Activated naive CD8-positive, alpha-beta T cell treated with anti-CD3 and anti-CD28 coated beads, Interleukin-2, amount 10 ng/mL, durations not matched to agents 7 days and 5 days (primary cell): ENCODE results near the gene PCLAF. TPM values are rescaled to one million over a fixed set of nuclear protein-coding genes. Genes with fewer than 3 reads are reported as not detected.
"Not testable (repeated sequence)": the region's sequence is repeated elsewhere in the genome, so short reads cannot be mapped to it uniquely, and the experiment has no call there.

Experiments used
- ATAC-seq: fragments of 150-1000 bp; cut with Tn5 transposase; one replicate; pipeline ENCODE4 v1.10.0; 2021; ENCODE audit warnings: low read depth, moderate library complexity
- POLR2A ChIA-PET: fragments of 350-600 bp; sonication (Branson Sonifier 250); formaldehyde crosslinking; loops from one replicate; lab custom pipeline; 2021; ENCODE audit warnings: antibody characterized with exemption; lab: Charles Lee
- DNase-seq: peaks from one replicate; pipeline ENCODE4 v3.0.0; 2021
- H3K27ac Mint-ChIP-seq: one replicate; pipeline ENCODE4 v1.8.0; 2022; ENCODE audit warnings: mild to moderate bottlenecking, mixed read lengths
- H3K27me3 Mint-ChIP-seq: one replicate; pipeline ENCODE4 v1.8.0; 2022; ENCODE audit warnings: mild to moderate bottlenecking, moderate library complexity, mixed read lengths
- H3K36me3 Mint-ChIP-seq: one replicate; pipeline ENCODE4 v1.8.0; 2021; ENCODE audit warnings: mild to moderate bottlenecking, mixed read lengths
- H3K4me1 Mint-ChIP-seq: one replicate; pipeline ENCODE4 v1.8.0; 2021; ENCODE audit warnings: mixed read lengths
- H3K4me3 Mint-ChIP-seq: one replicate; pipeline ENCODE4 v1.8.0; 2022; ENCODE audit warnings: mild to moderate bottlenecking, moderate library complexity, mixed read lengths
- H3K9me3 Mint-ChIP-seq: one replicate; pipeline ENCODE4 v1.8.0; 2021; ENCODE audit warnings: mixed read lengths
- total RNA-seq, 2 experiments: library from RNA; stranded (reverse); gene quantifications; one replicate each; pipeline ENCODE4 v1.2.3, GENCODE V29; 2021

The PCLAF gene
- total RNA-seq, 2 experiments from 2014 or later, result 94.2 to 110 TPM

DNA sequence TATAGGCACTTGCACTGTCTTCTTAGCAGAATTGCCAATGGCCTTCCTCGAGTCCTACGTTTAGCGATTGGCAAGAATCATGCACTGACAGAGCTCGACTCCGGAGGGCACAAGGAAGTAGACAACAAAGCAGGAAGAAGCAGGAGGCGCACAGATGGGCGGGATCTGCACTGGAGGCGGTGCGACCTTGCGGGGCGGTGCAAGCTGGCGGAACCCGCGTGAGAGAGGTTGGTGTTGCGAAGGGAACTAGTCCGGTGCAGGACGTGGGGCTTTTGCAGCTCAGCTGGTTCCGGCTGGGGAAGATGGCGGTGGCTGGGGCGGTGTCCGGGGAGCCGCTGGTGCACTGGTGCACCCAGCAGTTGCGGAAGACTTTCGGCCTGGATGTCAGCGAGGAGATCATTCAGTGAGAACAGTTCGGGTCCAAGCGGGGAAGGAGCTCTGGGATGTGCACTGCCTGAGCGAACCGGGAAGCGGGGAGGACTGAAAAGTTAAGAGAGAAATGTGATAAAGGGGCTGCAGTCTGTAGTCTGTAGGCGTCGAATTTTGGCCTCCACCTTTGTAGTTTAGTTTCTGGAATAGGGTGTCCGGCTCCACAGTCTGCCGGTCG lies 6.4 kb upstream of the PCLAF start, which contains the start of gene TRIP4:
Gene TRIP4, plus strand, starts transcription at position 275 of the 607 bp plus-strand sequence. Its CDS starts 28 bp downstream, at position 303.
- POLR2A ChIA-PET, result interaction anchor here (0.5 to 2.2 kb wide), 22 partner anchors 10 to 507 kb away, joined by 3 to 16 read pairs (median 4); partner anchors contain the start of genes CIAO2A, CSNK1G1 and PPIB
- H3K27ac Mint-ChIP-seq, result peak within 1 kb of the TSS; percentile 93
- peak; percentile 94 for DNase-seq
- H3K36me3 Mint-ChIP-seq, result peaks cover 6% of the 10 kb centered on the region
- H3K9me3 Mint-ChIP-seq, result no peaks in the 10 kb centered on the region
- H3K4me3 Mint-ChIP-seq, result peak within 1 kb of the TSS; percentile 95
- no peaks in the 10 kb centered on the region for H3K27me3 Mint-ChIP-seq
- ATAC-seq, result peak; percentile 100
- peaks cover 11% of the 10 kb centered on the region for H3K4me1 Mint-ChIP-seq

DNA sequence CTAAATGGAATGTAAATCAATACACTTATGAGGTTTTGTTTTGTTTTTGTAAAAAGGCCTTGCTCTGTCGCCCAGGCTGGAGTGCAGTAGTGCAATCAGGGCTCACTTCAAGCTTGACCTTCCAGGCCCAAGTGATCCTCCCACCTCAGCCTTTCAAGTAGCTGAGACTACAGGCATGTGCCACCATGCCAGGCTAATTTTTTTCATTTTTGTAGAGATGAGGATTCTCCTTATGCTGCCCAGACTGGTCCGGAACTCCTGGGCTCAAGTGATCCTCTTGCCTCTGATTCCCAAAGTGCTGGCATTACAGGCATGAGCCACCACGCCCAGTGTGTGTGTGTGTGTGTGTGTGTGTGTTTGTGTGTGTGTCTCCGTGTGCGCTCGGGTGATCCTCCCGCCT lies 5.0 kb upstream of the PCLAF start:
- Mint-ChIP-seq H3K9me3 (no peaks in the 10 kb centered on the region), H3K27me3 (no peaks in the 10 kb centered on the region), H3K4me1 (peaks cover 17% of the 10 kb centered on the region), H3K36me3 (peaks cover 6% of the 10 kb centered on the region), H3K27ac (no peak overlapping the region), H3K4me3 (no peak overlapping the region)
- DNase-seq (no peak), ATAC-seq (no peak)
- POLR2A ChIA-PET, result no interaction called here

DNA sequence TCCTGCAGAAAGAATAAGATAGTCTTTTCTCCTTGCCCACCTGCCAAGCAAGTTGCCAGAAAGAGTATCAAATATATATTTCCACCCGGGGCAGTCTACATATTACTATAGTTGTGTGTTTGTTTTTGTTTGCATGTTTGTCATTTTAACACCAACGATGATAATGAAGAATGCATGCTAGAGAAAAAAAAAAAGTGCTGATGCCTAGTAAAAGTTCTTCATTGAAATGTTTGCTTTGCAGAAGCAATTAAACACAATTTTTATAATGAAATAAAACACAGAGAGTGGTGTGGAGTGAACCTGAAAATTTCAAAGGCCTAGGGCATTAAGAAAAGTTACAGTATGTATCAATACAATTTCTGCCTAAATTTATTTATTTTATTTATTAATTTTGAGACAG lies 2.5 kb upstream of the PCLAF start:
- Mint-ChIP-seq H3K27ac (no peak overlapping the region), H3K27me3 (no peaks in the 10 kb centered on the region), H3K36me3 (peaks cover 12% of the 10 kb centered on the region), H3K9me3 (no peaks in the 10 kb centered on the region), H3K4me1 (peaks cover 18% of the 10 kb centered on the region), H3K4me3 (no peak overlapping the region)
- ATAC-seq, result no peak
- POLR2A ChIA-PET, result no interaction called here
- no peak for DNase-seq

DNA sequence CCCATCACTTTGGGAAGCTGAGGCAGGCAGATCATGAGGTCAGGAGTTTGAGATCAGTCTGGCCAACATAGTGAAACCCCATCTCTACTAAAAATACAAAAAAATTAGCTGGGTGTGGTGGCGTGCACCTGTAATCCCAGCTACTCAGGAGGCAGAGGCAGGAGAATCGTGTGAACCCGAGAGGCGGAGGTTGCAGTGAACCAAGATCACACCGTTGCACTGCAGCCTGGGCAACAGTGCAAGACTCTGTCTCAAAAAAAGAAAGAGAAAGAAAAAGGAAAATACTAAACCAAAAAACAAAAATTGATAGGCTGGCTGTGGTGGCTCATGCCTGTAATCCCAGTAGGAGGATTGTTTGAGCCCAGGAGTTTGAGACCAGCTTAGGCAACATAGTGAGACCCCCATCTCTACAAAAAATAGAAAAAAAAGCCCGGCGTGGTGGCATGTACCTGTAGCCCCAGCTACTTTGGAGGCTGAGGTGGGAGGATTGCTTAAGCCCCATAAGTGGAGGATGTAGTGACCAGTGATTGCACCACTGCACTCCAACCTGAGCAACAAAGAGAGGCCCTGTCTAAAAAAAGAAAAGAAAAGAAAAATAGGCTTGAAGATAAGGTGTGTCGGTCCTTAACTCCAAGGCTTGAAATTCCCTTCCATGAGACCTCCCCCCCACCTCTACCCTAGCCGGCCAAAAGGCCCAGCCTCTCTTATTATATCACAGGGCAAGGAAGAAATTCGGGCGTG lies 941 bp downstream of the PCLAF start:
- peaks cover 17% of the 10 kb centered on the region for H3K36me3 Mint-ChIP-seq
- H3K27me3 Mint-ChIP-seq, ATAC-seq, DNase-seq, H3K9me3 Mint-ChIP-seq: not testable (repeated sequence)
- peak overlapping the region; percentile 92 for H3K4me3 Mint-ChIP-seq
- POLR2A ChIA-PET, result interaction anchor here (0.5 to 1.6 kb wide), 5 partner anchors 19 to 514 kb away, joined by 3 to 5 read pairs (median 3); partner anchors contain the start of gene CSNK1G1
- peak overlapping the region; percentile 85 for H3K27ac Mint-ChIP-seq
- H3K4me1 Mint-ChIP-seq, result peaks cover 16% of the 10 kb centered on the region

DNA sequence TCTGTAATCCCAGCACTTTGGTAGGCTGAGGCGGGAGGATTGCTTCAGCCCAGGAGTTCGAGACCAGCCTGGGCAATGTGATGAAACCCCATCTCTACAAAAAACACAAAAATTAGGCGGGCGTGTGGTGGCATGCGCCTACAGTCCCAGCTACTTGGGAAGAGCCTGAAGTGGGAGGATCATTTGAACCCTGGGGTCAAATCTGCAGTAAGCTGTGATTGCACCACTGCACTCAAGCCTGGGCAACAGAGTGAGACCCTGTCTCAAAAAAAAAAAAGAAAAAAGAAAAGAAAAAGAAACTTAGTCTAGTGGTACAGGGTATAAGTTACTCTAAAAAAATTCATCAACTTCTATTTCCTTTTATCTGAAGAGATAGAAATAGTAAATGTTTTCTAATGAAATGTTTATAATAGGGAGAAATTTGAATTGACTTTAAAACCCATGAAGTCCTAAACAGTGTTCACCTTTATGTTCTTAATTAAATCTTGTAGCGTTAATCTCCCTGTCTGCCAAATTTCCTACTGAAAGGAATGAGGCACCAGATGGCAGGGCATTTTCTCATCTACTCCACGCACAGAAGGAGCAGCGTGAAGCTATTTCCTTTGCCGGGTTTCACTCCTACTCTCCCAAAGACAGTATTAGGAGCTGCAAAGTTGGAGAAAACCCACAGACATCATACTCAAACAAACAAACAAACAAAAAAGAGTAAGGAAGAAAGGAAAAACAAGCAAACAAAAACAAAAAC lies 1.9 kb downstream of the PCLAF start:
- Mint-ChIP-seq H3K9me3 (no peaks in the 10 kb centered on the region), H3K27ac (peak overlapping the region; percentile 77), H3K4me1 (peaks cover 16% of the 10 kb centered on the region), H3K36me3 (peaks cover 17% of the 10 kb centered on the region), H3K27me3 (no peaks in the 10 kb centered on the region), H3K4me3 (peak overlapping the region; percentile 92)
- POLR2A ChIA-PET, result interaction anchor here (0.9 to 1.6 kb wide), 3 partner anchors 18 to 515 kb away, joined by 3 read pairs; partner anchors contain the start of gene CSNK1G1
- ATAC-seq, result no peak
- no peak for DNase-seq

DNA sequence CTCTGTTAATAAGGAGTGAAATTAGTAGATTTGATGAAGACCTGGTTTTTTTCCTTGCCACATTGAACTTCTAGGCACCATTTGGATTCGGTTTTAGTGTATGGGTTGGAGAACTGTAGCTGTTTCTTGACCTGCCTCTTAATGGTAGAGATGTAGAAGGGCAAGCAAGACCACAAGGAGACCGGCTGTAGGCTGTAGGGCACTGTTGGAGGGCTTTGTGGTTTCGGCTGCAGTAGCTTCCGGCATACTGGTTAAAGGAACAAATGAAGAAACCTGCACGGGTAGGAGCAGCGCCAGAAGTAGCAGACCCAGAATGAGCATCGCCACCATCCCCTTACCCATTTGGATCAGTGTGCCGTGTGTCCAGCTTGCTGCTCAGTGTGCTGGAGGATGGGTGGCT lies 7.9 kb downstream of the PCLAF start:
- POLR2A ChIA-PET, result interaction anchor here (0.5 to 1.4 kb wide), 2 partner anchors 14 kb away, joined by 4 to 5 read pairs; partner anchors contain the start of gene TRIP4
- Mint-ChIP-seq H3K4me3 (peak overlapping the region; percentile 68), H3K27ac (peak overlapping the region; percentile 74), H3K4me1 (peaks cover 16% of the 10 kb centered on the region), H3K9me3 (no peaks in the 10 kb centered on the region), H3K27me3 (no peaks in the 10 kb centered on the region), H3K36me3 (peaks cover 23% of the 10 kb centered on the region)
- DNase-seq, result no peak
- ATAC-seq, result no peak

DNA sequence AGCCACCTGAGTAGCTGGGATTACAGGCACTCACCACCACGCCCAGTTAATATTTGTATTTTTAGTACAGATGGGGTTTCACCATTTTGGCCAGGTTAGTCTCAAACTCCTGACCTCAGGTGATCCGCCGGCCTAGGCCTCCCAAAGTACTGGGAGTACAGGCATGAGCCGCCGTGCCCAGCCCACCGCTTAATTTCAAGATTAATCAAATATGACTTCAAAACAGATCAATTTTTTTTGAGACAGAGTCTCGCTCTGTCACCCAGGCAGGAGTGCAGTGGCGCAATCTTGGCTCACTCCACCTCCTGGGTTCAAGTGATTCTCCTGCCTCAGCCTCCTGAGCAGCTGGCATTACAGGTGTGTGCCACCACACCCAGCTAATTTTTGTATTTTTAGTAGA lies 9.9 kb downstream of the PCLAF start:
- POLR2A ChIA-PET, ATAC-seq, DNase-seq, H3K27ac Mint-ChIP-seq, H3K27me3 Mint-ChIP-seq, H3K4me3 Mint-ChIP-seq, H3K9me3 Mint-ChIP-seq: not testable (repeated sequence)
- H3K36me3 Mint-ChIP-seq, result peaks cover 22% of the 10 kb centered on the region
- peaks cover 14% of the 10 kb centered on the region for H3K4me1 Mint-ChIP-seq

DNA sequence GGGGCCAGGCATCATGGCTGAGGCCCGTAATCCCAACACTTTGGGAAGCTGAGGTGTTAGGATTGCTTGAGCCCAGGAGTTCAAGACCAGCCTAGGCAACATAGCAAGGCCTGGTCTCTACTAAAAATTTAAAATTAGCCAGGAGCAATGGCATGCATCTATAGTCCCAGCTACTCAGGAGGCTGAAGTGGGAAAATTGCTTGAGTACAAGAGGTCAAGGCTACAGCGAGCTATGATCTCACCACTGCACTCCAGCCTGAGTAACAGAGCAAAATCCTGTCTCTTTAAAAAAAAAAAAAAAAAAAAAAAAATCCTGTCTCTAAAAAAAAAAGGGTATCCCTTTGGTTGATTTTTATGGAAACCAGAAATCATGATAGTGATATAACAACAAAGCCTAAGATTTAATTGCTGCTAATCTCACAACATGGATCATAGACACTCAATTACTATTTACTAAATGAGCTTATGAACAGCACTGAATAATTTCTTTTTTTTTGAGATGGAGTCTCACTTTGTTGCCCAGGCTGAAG lies 12.1 kb downstream of the PCLAF start:
- DNase-seq, result no peak
- Mint-ChIP-seq H3K9me3 (no peaks in the 10 kb centered on the region), H3K36me3 (peaks cover 16% of the 10 kb centered on the region), H3K4me1 (peaks cover 12% of the 10 kb centered on the region), H3K4me3 (no peak overlapping the region), H3K27me3 (no peaks in the 10 kb centered on the region), H3K27ac (no peak overlapping the region)
- ATAC-seq, result no peak
- POLR2A ChIA-PET, result interaction anchor here (0.6 to 2.1 kb wide), 5 partner anchors 18 to 443 kb away, joined by 3 to 8 read pairs (median 6); partner anchors contain the start of gene TRIP4

DNA sequence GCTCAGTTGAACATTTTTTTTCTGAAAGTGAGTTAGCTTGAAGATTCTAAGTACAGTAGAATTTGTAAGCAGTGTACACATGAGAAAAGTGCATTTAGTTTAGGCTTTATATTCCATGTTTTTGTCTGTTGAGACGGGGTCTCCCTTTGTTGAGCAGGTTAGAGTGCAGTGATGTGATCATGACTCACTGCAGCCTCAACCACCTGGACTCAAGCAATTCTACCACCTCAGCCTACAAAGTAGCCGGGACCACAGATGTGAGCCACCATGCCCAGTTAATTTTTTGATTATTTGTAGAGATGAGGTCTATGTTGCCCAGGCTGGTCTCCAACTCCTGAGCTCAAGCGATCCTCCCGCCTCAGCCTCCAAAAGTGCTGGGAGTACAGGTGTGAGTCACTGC lies 20.0 kb downstream of the PCLAF start:
- H3K36me3 Mint-ChIP-seq, result peaks cover 3% of the 10 kb centered on the region

DNA sequence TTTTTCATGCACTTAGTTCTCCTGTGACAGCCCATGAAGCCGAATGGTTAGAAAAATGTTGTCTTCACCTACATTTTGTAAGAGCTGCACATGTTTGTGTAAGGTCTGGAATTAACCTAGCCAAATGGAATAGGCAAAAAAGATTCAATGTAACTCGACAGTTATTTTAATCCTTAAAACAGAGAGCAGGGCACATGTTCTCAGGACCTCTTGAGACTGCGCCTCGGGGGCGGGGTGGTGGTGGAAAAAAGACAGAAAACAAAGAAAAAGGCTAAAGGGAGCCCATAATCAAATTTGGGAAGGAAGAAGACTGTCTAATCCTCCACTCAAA lies 24.6 kb downstream of the PCLAF start:
- Mint-ChIP-seq H3K4me3 (peak overlapping the region; percentile 94), H3K27ac (peak overlapping the region; percentile 83), H3K27me3 (no peaks in the 10 kb centered on the region), H3K4me1 (peaks cover 22% of the 10 kb centered on the region), H3K9me3 (no peaks in the 10 kb centered on the region), H3K36me3 (no peaks in the 10 kb centered on the region)
- ATAC-seq (no peak), DNase-seq (no peak)
- POLR2A ChIA-PET, result interaction anchor here (1.0 to 1.4 kb wide), 3 partner anchors 25 to 245 kb away, joined by 4 to 5 read pairs (median 4); partner anchors contain the start of gene PCLAF

More for the DNA sequence above, 20.0 kb downstream of the PCLAF start:
- no peak overlapping the region for H3K4me3 Mint-ChIP-seq
- DNase-seq (no peak), ATAC-seq (no peak)
- no peaks in the 10 kb centered on the region for H3K9me3 Mint-ChIP-seq
- H3K27me3 Mint-ChIP-seq, result no peaks in the 10 kb centered on the region
- peaks cover 11% of the 10 kb centered on the region for H3K4me1 Mint-ChIP-seq
- POLR2A ChIA-PET, result interaction anchor here (0.6 to 0.9 kb wide), 3 partner anchors 19 to 741 kb away, joined by 3 read pairs; no protein-coding TSS in a partner anchor
- H3K27ac Mint-ChIP-seq, result no peak overlapping the region

DNA sequence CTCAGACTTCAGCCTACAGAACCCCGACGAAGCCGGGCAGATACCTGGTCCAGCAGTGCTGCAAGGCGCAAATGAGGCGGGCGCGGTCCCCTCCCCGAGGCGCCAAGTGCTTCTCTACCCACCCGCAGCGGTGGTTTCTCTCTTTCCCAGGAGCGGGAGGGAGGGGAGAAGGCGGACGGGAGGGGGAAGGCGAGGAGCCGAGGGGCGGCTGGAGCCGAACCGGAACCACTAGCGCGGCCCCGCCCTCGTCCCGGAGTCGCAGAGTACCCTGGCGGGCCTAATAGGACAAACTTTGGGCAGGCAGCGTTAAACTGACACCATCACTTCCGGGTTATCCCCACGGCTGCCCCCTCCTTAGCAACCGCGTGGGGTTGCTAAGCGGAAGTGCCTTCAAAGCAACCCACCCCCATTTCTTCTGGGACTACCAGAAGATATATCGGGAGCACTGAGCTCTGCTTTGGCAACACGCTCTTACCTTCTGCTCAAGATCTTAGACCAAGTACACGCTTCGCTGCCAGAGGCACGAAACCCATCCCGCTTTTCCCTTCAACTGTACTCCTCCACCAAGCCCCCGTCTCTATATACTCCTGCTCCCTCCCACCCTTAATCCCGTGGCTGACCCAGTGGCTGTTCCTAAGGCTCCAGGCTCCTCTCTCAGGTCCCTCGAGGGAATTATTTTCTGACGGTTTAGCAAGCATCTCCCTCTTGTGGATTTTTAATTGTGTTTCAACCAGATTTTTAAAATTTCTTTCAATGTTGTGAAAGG lies 25.1 kb downstream of the PCLAF start, which contains the start of gene CSNK1G1:
Gene CSNK1G1, minus strand, starts transcription at position 230 of the 766 bp plus-strand sequence. CDS start 55,674 bp downstream, outside the sequence.
- no peaks in the 10 kb centered on the region for H3K36me3 Mint-ChIP-seq
- H3K4me1 Mint-ChIP-seq, result peaks cover 22% of the 10 kb centered on the region
- POLR2A ChIA-PET, result interaction anchor here (1.0 to 1.6 kb wide), 5 partner anchors 24 to 246 kb away, joined by 3 to 6 read pairs (median 4); partner anchors contain the start of genes PCLAF and TRIP4
- ATAC-seq (peak; percentile 99), DNase-seq (peak; percentile 89)
- peak within 1 kb of the TSS; percentile 94 for H3K4me3 Mint-ChIP-seq
- no peaks in the 10 kb centered on the region for H3K27me3 Mint-ChIP-seq
- H3K9me3 Mint-ChIP-seq, result no peaks in the 10 kb centered on the region
- H3K27ac Mint-ChIP-seq, result peak within 1 kb of the TSS; percentile 83
